K562 (cell line): ENCODE results near the gene METAP1D. TPM values are rescaled to one million over a fixed set of nuclear protein-coding genes. Genes with fewer than 3 reads are reported as not detected.

Experiments
- ADNP ChIP-seq: fragments of 200-800 bp; sonication (Bioruptor generic); IDR thresholded peaks from 2 replicates; pipeline ENCODE4 v1.6.1; 2016; ENCODE audit warnings: missing genetic modification characterization, missing compliant biosample characterization
- CBFA2T3 ChIP-seq: fragments of 450-650 bp; IDR thresholded peaks from 2 replicates; pipeline ENCODE4 v1.6.1; 2017
- CCAR2 ChIP-seq: fragments of 200-400 bp; formaldehyde crosslinking; IDR thresholded peaks from 2 replicates; pipeline ENCODE4 v1.6.1; 2017; ENCODE audit warnings: mild to moderate bottlenecking, low read depth, low read length
- CHD4 ChIP-seq: fragments of 200-600 bp; sonication (generic); IDR thresholded peaks from 3 replicates; pipeline ENCODE4 v1.6.1; 2012; ENCODE audit warnings: low read depth, mild to moderate bottlenecking, mixed read lengths, low read length, inconsistent platforms; ENCODE audit not compliant: insufficient read depth, insufficient replicate concordance, poor library complexity, severe bottlenecking
- ETV5 ChIP-seq: sonication (generic); formaldehyde crosslinking; IDR thresholded peaks from 2 replicates; pipeline ENCODE4 v1.4.0; 2020; ENCODE audit warnings: low read depth, mild to moderate bottlenecking, missing genetic modification reagents
- MCM5 ChIP-seq: fragments of 450-650 bp; IDR thresholded peaks from 2 replicates; pipeline ENCODE4 v1.6.1; 2016; ENCODE audit warnings: low read depth
- MITF ChIP-seq: IDR thresholded peaks from 2 replicates; pipeline ENCODE4 v1.6.1; 2014; ENCODE audit warnings: antibody characterized with exemption
- MXI1 ChIP-seq: IDR thresholded peaks from 2 replicates; pipeline ENCODE4 v1.6.1; 2011; ENCODE audit warnings: low read depth, mild to moderate bottlenecking, improper control_type of control experiment, low read length
- PBX2 ChIP-seq, 2 experiments: IDR thresholded peaks in 1 of 2; conservative IDR thresholded peaks in 1 of 2; 2 replicates each; pipeline ENCODE4 v1.6.1; 2016; ENCODE audit warnings: low read depth in 2 of 2, mild to moderate bottlenecking in 1 of 2, missing compliant biosample characterization in 1 of 2, missing genetic modification characterization in 1 of 2, moderate library complexity in 1 of 2
- POLR2H ChIP-seq: IDR thresholded peaks from 2 replicates; pipeline ENCODE4 v1.6.1; 2016; ENCODE audit warnings: missing genetic modification characterization, low read depth, mild to moderate bottlenecking, control low read depth, missing compliant biosample characterization, moderate library complexity
- SPI1 ChIP-seq: IDR thresholded peaks from 2 replicates; pipeline ENCODE4 v1.6.1; 2011; ENCODE audit warnings: low read depth, low read length, control low read depth, borderline replicate concordance
- ZBTB8A ChIP-seq: fragments of 450-650 bp; IDR thresholded peaks from 2 replicates; pipeline ENCODE4 v1.6.1; 2018; ENCODE audit warnings: mild to moderate bottlenecking, moderate library complexity; ENCODE audit not compliant: partially characterized antibody
- ZFPM2 ChIP-seq: fragments of 250-450 bp; sonication (Bioruptor Pico); IDR thresholded peaks from 2 replicates; pipeline ENCODE4 v1.5.1; 2022; ENCODE audit warnings: mild to moderate bottlenecking
- polyA plus RNA-seq, 8 experiments: library from polyadenylated mRNA; depleted of rRNA in 4 of 8; stranded (reverse) in 5 of 8; unstranded in 3 of 8; fragments of >200 nt; fragmentation: Nextera tagmentation in 2 of 8; fragmentation: Illumina TruSeq in 1 of 8; extraction: Ambion mirVana in 2 of 8; extraction: Trizol in 1 of 8; gene quantifications; 2 replicates each; pipeline versions ENCODE4 v1.2.1 to v1.2.3, GENCODE V29; 2011 to 2014; ENCODE audit warnings: inconsistent platforms in 1 of 8, missing spikeins in 1 of 8
- total RNA-seq, 7 experiments: library from RNA; depleted of rRNA in 6 of 7; stranded (reverse); fragments of >200 nt in 6 of 7; fragmentation: Illumina TruSeq in 2 of 7; extraction: Trizol in 2 of 7; gene quantifications; 2 replicates each; pipeline versions ENCODE4 v1.2.1 to v1.2.3, GENCODE V29; 2011 to 2021; ENCODE audit warnings: low replicate concordance in 1 of 7

The METAP1D gene
- total and polyA plus RNA-seq, 9 of the 15 experiments (the other 6 are each of a cell fraction or from before 2014, with no cell fraction given): 8.0 to 23.4 (median 15.7) TPM

- TF ChIP-seq PBX2 (CRISPR knock-in tag; IDR thresholded peaks at IDR 0.05; ENCODE audit: low read depth) (no peak), PBX2 (tag; conservative IDR thresholded peaks at IDR 0.05; ENCODE audit: low read depth) (no peak), ADNP (tag) (no peak), MITF (no peak), CCAR2 (no peak), ZBTB8A (no peak), SPI1 (no peak), ZFPM2 (CRISPR knock-in tag) (no peak), MCM5 (no peak), CHD4 (no peak), MXI1 (no peak), POLR2H (no peak), ETV5 (CRISPR knock-in tag) (no peak), CBFA2T3 (no peak)
Measured at GRCh38 chr2:172120118-172120517, 120.4 kb downstream of the METAP1D start (continued).
